Heart left ventricle (tissue), 16 donors: ENCODE measurements around the gene CCIN. TPM values are rescaled to one million over a fixed set of nuclear protein-coding genes. Genes with fewer than 3 reads are reported as not detected.

Experiments
- ATAC-seq, 4 donors: fragments of 200-7000 bp; cut with Tn5 transposase; one replicate each; pipeline ENCODE4 v1.9.1; 2020 to 2022; ENCODE audit warnings: moderate library complexity in 4 of 4, mild to moderate bottlenecking in 3 of 4, moderate number of reproducible peaks in 1 of 4
- DNase-seq, 5 donors: peaks; one replicate each; pipeline ENCODE4 v3.0.0-alpha.2; 2020
- H3K27ac ChIP-seq, 12 donors: fragments of 200-600 bp; sonication (generic) in 4 of 12; one replicate each; pipeline versions ENCODE4 v1.5.0 to v1.8.0; 2016 to 2022; ENCODE audit warnings: mild to moderate bottlenecking in 2 of 12
- H3K27me3 ChIP-seq, 9 donors: fragments of 200-600 bp; sonication (generic) in 2 of 9; one replicate each; pipeline versions ENCODE4 v1.5.1 to v1.8.0; 2016 to 2022; ENCODE audit warnings: mild to moderate bottlenecking in 3 of 9
- H3K36me3 ChIP-seq, 9 donors: fragments of 200-600 bp; sonication (generic) in 2 of 9; one replicate each; pipeline versions ENCODE4 v1.5.0 to v1.8.0; 2018 to 2022; ENCODE audit warnings: mild to moderate bottlenecking in 2 of 9
- H3K4me1 ChIP-seq, 12 donors: fragments of 200-600 bp; sonication (generic) in 4 of 12; one replicate each; pipeline versions ENCODE4 v1.5.0 to v1.8.0; 2016 to 2022; ENCODE audit warnings: mild to moderate bottlenecking in 3 of 12
- H3K4me3 ChIP-seq, 12 donors: fragments of 200-600 bp; sonication (generic) in 4 of 12; one replicate each; pipeline versions ENCODE4 v1.5.0 to v1.8.0; 2017 to 2022; ENCODE audit warnings: mild to moderate bottlenecking in 9 of 12, moderate library complexity in 4 of 12
- H3K9me3 ChIP-seq, 12 donors: fragments of 200-600 bp; sonication (generic) in 4 of 12; one replicate each; pipeline versions ENCODE4 v1.5.0 to v1.8.0; 2016 to 2022; ENCODE audit warnings: mild to moderate bottlenecking in 1 of 12
- CTCF ChIP-seq, 12 donors: fragments of 200-600 bp; sonication (generic) in 4 of 12; IDR thresholded peaks; one replicate each; pipeline versions ENCODE4 v1.5.0 to v1.8.0; 2018 to 2022; ENCODE audit warnings: antibody characterized with exemption in 12 of 12, mild to moderate bottlenecking in 5 of 12
- POLR2A ChIP-seq, 2 donors: fragments of 450-650 bp; IDR thresholded peaks; one replicate each; pipeline ENCODE4 v1.6.1; 2017; ENCODE audit warnings: antibody characterized with exemption in 2 of 2, mild to moderate bottlenecking in 2 of 2, moderate library complexity in 2 of 2
- WGBS, 4 donors: extraction: QIAGEN DNeasy Blood & Tissue Kit in 2 of 4; methylation state at CpG; one replicate each; pipeline versions ENCODE4 v1.1.5 to v1.1.7; 2013 to 2018; 5-methylcytosine and 5-hydroxymethylcytosine counted together
- intact Hi-C, 10 donors: fragments of 100-400 bp; cut with DNase I; formaldehyde crosslinking; loops; one replicate each; pipeline versions ENCODE4 v1.11.1 to v1.14.2; 2022
- polyA plus RNA-seq, 2 donors: library from polyadenylated mRNA; stranded (reverse); fragments of 200-250 nt; gene quantifications; one replicate each; pipeline ENCODE4 v1.2.3, GENCODE V29; 2013
- total RNA-seq, 9 donors: library from RNA; depleted of rRNA in 2 of 9; stranded (reverse); fragments of >200 nt in 2 of 9; fragmentation: NEBNext Ultra II Directional in 3 of 9; extraction: Animal tissue kit (Norgen Biotek cat#: 25700) in 3 of 9; gene quantifications; one replicate each; pipeline versions ENCODE4 v1.1.0 to v1.2.4, GENCODE V29; 2016 to 2023
- donor health status: ischemic (EF 13 %, LVEDD 7.1; RV severe dilation, severe dysfunction).
- donor health status: healthy with polysubstance abuse.
- donor health status: DM: no; HTN: yes; CAD: no.
- donor health status: DM: no; HTN: no; CAD: no.
- donor health status: ischemic (EF 25% LVEDD 6.9; RV normal size, moderate dysfunction).
- donor health status: ischemic (EF 25% LVEDD 5.7; RV mildly dilated, moderate dysfunction).
- donor health status: healthy.
- donor health status: DM: yes; HTN: yes; CAD: no.
- donor health status: ischemic (EF 35%, LVEDD 5.7; RV mildly dilated, moderate dysfunction).
- donor health status: nonischemic (EF 11% LVEDD 7.7; RV severe dilation, severe dysfunction).
- donor health status: DM: yes; HTN: yes; CAD: no.
- donor health status: PGD.
- donor health status: ischemic (EF 29% LVEDD 5.4; RV normal size, mild dysfunction).
- donor health status: nonischemic (EF 23%, LVEDD 6.1; RV moderate dilation, normal function).

CCIN gene
- total and polyA plus RNA-seq, 11 donors, result 0.09 to 0.25 (median 0.16) TPM; not detected in 6

- ATAC-seq (no peak), DNase-seq (no peak)
- intact Hi-C loops, result no loop called here
- Histone ChIP-seq H3K4me3 (no peak overlapping the region), H3K27ac (peak overlapping the region in 1 of 12 donors; percentile 34), H3K36me3 (no peaks in the 10 kb centered on the region), H3K4me1 (peaks cover 0 to 39% (median 8%) of the 10 kb centered on the region in 12 donors), H3K27me3 (peaks cover 0 to 11% (median 0%) of the 10 kb centered on the region in 9 donors), H3K9me3 (no peaks in the 10 kb centered on the region)
- WGBS, 4 donors, result 68 to 83% (median 74%) methylated on average over 3 of the region's 3 CpGs
- no peak for TF ChIP-seq POLR2A (IDR thresholded peaks at IDR 0.05)
- TF ChIP-seq CTCF (IDR thresholded peaks at IDR 0.05), result no peak
Observed at GRCh38 chr9:36132086-36132485, 37.1 kb upstream of the CCIN start.

- DNase-seq, result no peak
- no peaks in the 10 kb centered on the region for H3K36me3 ChIP-seq
- no peak for TF ChIP-seq POLR2A (IDR thresholded peaks at IDR 0.05)
- no peak for TF ChIP-seq CTCF (IDR thresholded peaks at IDR 0.05)
- no peak for ATAC-seq
- peaks cover 0 to 19% (median 0%) of the 10 kb centered on the region in 9 donors for H3K27me3 ChIP-seq
- H3K27ac ChIP-seq, result no peak overlapping the region
- no peak overlapping the region for H3K4me3 ChIP-seq
- 83 to 91% (median 89%) methylated on average over 9 of the region's 9 CpGs for WGBS, 4 donors
- H3K9me3 ChIP-seq, result no peaks in the 10 kb centered on the region
- H3K4me1 ChIP-seq, result peaks cover 0 to 39% (median 21%) of the 10 kb centered on the region in 12 donors
- intact Hi-C loops, result no loop called here
Observed at GRCh38 chr9:36134761-36135505, 34.3 kb upstream of the CCIN start.

- intact Hi-C loops, result no loop called here
- TF ChIP-seq POLR2A (IDR thresholded peaks at IDR 0.05) (no peak), CTCF (IDR thresholded peaks at IDR 0.05) (no peak)
- H3K27ac ChIP-seq, result peak overlapping the region in 5 of 12 donors; percentile 66 to 89 (median 81)
Observed at GRCh38 chr9:36135741-36136271, 33.4 kb upstream of the CCIN start.

GRCh38 chr9:36136272-36136893, 32.8 kb upstream of the CCIN start, which contains the start of gene GLIPR2:
TSS of gene GLIPR2 (plus strand) at chr9:36136733. CDS start at chr9:36136779, 46 bp downstream.
- H3K27me3 ChIP-seq, result peaks cover 0 to 19% (median 0%) of the 10 kb centered on the region in 9 donors
- peak; percentile 78 to 91 (median 84) for DNase-seq
- 0% methylated on average over 17 to 83 of the region's 83 CpGs for WGBS, 4 donors
- peak within 1 kb of the TSS in 10 of 12 donors; percentile 14 to 89 (median 72) for H3K27ac ChIP-seq
- no peaks in the 10 kb centered on the region for H3K9me3 ChIP-seq
- H3K4me3 ChIP-seq, result peak within 1 kb of the TSS; percentile 60 to 97 (median 80)
- H3K4me1 ChIP-seq, result peaks cover 0 to 54% (median 22%) of the 10 kb centered on the region in 12 donors
- peak in 4 of 12 donors; percentile 22 to 41 (median 28) for TF ChIP-seq CTCF (IDR thresholded peaks at IDR 0.05)
- TF ChIP-seq POLR2A (IDR thresholded peaks at IDR 0.05), result peak; percentile 43 to 91
- intact Hi-C loops, result no loop called here
- peak; percentile 95 to 98 (median 97) for ATAC-seq
- no peaks in the 10 kb centered on the region for H3K36me3 ChIP-seq

More at GRCh38 chr9:36135741-36136271, 33.4 kb upstream of the CCIN start:
- no peaks in the 10 kb centered on the region for H3K9me3 ChIP-seq
- peaks cover 0 to 48% (median 22%) of the 10 kb centered on the region in 12 donors for H3K4me1 ChIP-seq
- peaks cover 0 to 19% (median 0%) of the 10 kb centered on the region in 9 donors for H3K27me3 ChIP-seq
- H3K4me3 ChIP-seq, result peak overlapping the region; percentile 60 to 97 (median 80)
- DNase-seq (peak in 1 of 5 donors; percentile 40), ATAC-seq (peak in 2 of 4 donors; percentile 19 to 38)
- 10 to 17% (median 14%) methylated on average over 15 to 18 of the region's 18 CpGs for WGBS, 4 donors
- no peaks in the 10 kb centered on the region for H3K36me3 ChIP-seq
